ENCODE results near the gene GSX2.

The GSX2 gene

DNA sequence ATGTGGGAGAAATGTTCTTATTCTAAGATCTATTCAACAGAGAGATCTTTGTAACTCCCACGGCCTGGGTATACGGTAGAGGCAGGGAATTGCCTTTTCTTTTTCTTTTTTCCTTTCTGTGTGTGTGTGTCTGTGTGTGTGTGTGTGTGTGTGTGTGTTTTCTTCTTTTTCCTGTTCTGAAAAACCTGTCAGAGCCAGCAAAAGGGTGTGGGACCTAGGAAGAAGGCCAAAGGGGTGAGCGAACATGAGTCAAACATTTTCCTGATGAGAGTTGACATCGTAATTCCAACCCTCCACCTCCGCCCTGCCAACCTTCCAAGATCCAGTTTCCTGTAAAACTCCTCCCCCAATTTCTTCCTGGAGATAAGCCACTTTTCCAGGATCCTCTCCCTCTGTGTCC, 32.8 kb upstream of the GSX2 start:
- POLR2A ChIA-PET, result interaction anchor here (0.6 kb wide), 1 partner anchor 543 kb away, joined by 3 read pairs; no protein-coding TSS in a partner anchor
- no peak for TF ChIP-seq FOXK2 (IDR thresholded peaks at IDR 0.05)
- no peak for TF ChIP-seq CTBP1 (IDR thresholded peaks at IDR 0.05; ENCODE audit: borderline replicate concordance)
- TF ChIP-seq SP1 (IDR thresholded peaks at IDR 0.05), result no peak
- no peak for TF ChIP-seq ELF4 (IDR thresholded peaks at IDR 0.05)
- no peak for TF ChIP-seq L3MBTL2 (conservative IDR thresholded peaks at IDR 0.05)
- no peak for TF ChIP-seq FOXM1 (IDR thresholded peaks at IDR 0.05; ENCODE audit: borderline replicate concordance)
- TF ChIP-seq NFRKB (IDR thresholded peaks at IDR 0.05), result no peak
- no peak for TF ChIP-seq BHLHE40 (IDR thresholded peaks at IDR 0.05; ENCODE audit: borderline replicate concordance)
- no peak for TF ChIP-seq FOXA1 (IDR thresholded peaks at IDR 0.05)
- no peak for TF ChIP-seq ZNF384 (IDR thresholded peaks at IDR 0.05)
- no peak for TF ChIP-seq ARNT (IDR thresholded peaks at IDR 0.05)
- no peak for TF ChIP-seq HDGF (IDR thresholded peaks at IDR 0.05; ENCODE audit: borderline replicate concordance)
- no peak for TF ChIP-seq TARDBP (IDR thresholded peaks at IDR 0.05)
- TF ChIP-seq LEF1 (IDR thresholded peaks at IDR 0.05; ENCODE audit: borderline replicate concordance), result no peak
- TF ChIP-seq, protein P1, sequence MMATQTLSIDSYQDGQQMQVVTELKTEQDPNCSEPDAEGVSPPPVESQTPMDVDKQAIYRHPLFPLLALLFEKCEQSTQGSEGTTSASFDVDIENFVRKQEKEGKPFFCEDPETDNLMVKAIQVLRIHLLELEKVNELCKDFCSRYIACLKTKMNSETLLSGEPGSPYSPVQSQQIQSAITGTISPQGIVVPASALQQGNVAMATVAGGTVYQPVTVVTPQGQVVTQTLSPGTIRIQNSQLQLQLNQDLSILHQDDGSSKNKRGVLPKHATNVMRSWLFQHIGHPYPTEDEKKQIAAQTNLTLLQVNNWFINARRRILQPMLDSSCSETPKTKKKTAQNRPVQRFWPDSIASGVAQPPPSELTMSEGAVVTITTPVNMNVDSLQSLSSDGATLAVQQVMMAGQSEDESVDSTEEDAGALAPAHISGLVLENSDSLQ (IDR thresholded peaks at IDR 0.05), result no peak
- TF ChIP-seq SUZ12 (IDR thresholded peaks at IDR 0.05), result no peak
- CTCF ChIA-PET, result interaction anchor here (1.0 kb wide), 1 partner anchor 31 kb away, joined by 3 read pairs; no protein-coding TSS in a partner anchor
- no peak for DNase-seq (ENCODE audit: extremely low spot score)

- ChIA-PET CTCF (no interaction called here), POLR2A (no interaction called here)
- DNase-seq (ENCODE audit: extremely low spot score), result no peak
- no peak for TF ChIP-seq BHLHE40 (IDR thresholded peaks at IDR 0.05; ENCODE audit: borderline replicate concordance)
- TF ChIP-seq LEF1 (IDR thresholded peaks at IDR 0.05; ENCODE audit: borderline replicate concordance), result no peak
- no peak for TF ChIP-seq CTBP1 (IDR thresholded peaks at IDR 0.05; ENCODE audit: borderline replicate concordance)
- no peak for TF ChIP-seq FOXM1 (IDR thresholded peaks at IDR 0.05; ENCODE audit: borderline replicate concordance)
- no peak for TF ChIP-seq L3MBTL2 (conservative IDR thresholded peaks at IDR 0.05)
- no peak for TF ChIP-seq ZNF384 (IDR thresholded peaks at IDR 0.05)
- TF ChIP-seq ARNT (IDR thresholded peaks at IDR 0.05), result no peak
- TF ChIP-seq ELF4 (IDR thresholded peaks at IDR 0.05), result no peak
- TF ChIP-seq HDGF (IDR thresholded peaks at IDR 0.05; ENCODE audit: borderline replicate concordance), result no peak
- no peak for TF ChIP-seq SP1 (IDR thresholded peaks at IDR 0.05)
- TF ChIP-seq FOXA1 (IDR thresholded peaks at IDR 0.05), result no peak
- no peak for TF ChIP-seq FOXK2 (IDR thresholded peaks at IDR 0.05)
- TF ChIP-seq SUZ12 (IDR thresholded peaks at IDR 0.05), result no peak
- TF ChIP-seq TARDBP (IDR thresholded peaks at IDR 0.05), result no peak
- no peak for TF ChIP-seq NFRKB (IDR thresholded peaks at IDR 0.05)
- TF ChIP-seq, protein P1 (IDR thresholded peaks at IDR 0.05), result no peak
Observed at GRCh38 chr4:54073271-54073880, 26.6 kb upstream of the GSX2 start.

DNA sequence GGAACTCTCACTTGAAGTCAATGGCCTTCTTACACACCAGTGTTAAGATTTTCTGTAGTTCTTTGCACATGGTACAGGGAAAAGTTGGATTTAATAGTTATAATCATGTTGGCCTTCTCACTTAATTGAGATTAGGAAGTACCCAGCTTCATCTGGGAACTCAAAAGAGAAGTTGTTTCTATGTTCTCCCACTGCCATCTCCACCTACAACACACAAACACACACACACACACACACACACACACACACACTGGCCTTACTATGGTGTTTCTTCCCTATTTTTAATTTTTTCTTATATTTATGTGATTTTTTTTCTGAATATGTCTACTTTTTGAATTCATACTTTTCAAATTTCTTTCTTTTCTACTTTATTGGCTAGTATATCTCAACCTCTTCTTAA, 25.6 kb upstream of the GSX2 start:
- ChIA-PET CTCF (no interaction called here), POLR2A (no interaction called here)
- TF ChIP-seq LEF1 (IDR thresholded peaks at IDR 0.05; ENCODE audit: borderline replicate concordance) (no peak), L3MBTL2 (conservative IDR thresholded peaks at IDR 0.05) (no peak), ARNT (IDR thresholded peaks at IDR 0.05) (no peak), ZNF384 (IDR thresholded peaks at IDR 0.05) (no peak), HDGF (IDR thresholded peaks at IDR 0.05; ENCODE audit: borderline replicate concordance) (no peak), FOXA1 (IDR thresholded peaks at IDR 0.05) (no peak), ELF4 (IDR thresholded peaks at IDR 0.05) (no peak), NFRKB (IDR thresholded peaks at IDR 0.05) (no peak), TARDBP (IDR thresholded peaks at IDR 0.05) (no peak), FOXK2 (IDR thresholded peaks at IDR 0.05) (no peak), SP1 (IDR thresholded peaks at IDR 0.05) (no peak), BHLHE40 (IDR thresholded peaks at IDR 0.05; ENCODE audit: borderline replicate concordance) (no peak), CTBP1 (IDR thresholded peaks at IDR 0.05; ENCODE audit: borderline replicate concordance) (no peak), FOXM1 (IDR thresholded peaks at IDR 0.05; ENCODE audit: borderline replicate concordance) (no peak), SUZ12 (IDR thresholded peaks at IDR 0.05) (no peak)
- TF ChIP-seq, protein P1 (IDR thresholded peaks at IDR 0.05), result no peak
- no peak for DNase-seq (ENCODE audit: extremely low spot score)

- ChIA-PET POLR2A (no interaction called here), CTCF (interaction anchor here (0.7 kb wide), 1 partner anchor 362 kb away, joined by 3 read pairs; no protein-coding TSS in a partner anchor)
- DNase-seq (ENCODE audit: extremely low spot score), result no peak
- TF ChIP-seq ELF4 (IDR thresholded peaks at IDR 0.05) (no peak), ARNT (IDR thresholded peaks at IDR 0.05) (no peak), SP1 (IDR thresholded peaks at IDR 0.05) (no peak), FOXA1 (IDR thresholded peaks at IDR 0.05) (no peak), L3MBTL2 (conservative IDR thresholded peaks at IDR 0.05) (no peak), LEF1 (IDR thresholded peaks at IDR 0.05; ENCODE audit: borderline replicate concordance) (no peak), HDGF (IDR thresholded peaks at IDR 0.05; ENCODE audit: borderline replicate concordance) (no peak), FOXM1 (IDR thresholded peaks at IDR 0.05; ENCODE audit: borderline replicate concordance) (no peak), TARDBP (IDR thresholded peaks at IDR 0.05) (no peak), BHLHE40 (IDR thresholded peaks at IDR 0.05; ENCODE audit: borderline replicate concordance) (no peak), NFRKB (IDR thresholded peaks at IDR 0.05) (no peak), SUZ12 (IDR thresholded peaks at IDR 0.05) (no peak), CTBP1 (IDR thresholded peaks at IDR 0.05; ENCODE audit: borderline replicate concordance) (no peak), FOXK2 (IDR thresholded peaks at IDR 0.05) (no peak)
- TF ChIP-seq, protein P1 (IDR thresholded peaks at IDR 0.05), result no peak
Observed at GRCh38 chr4:54076673-54077072, 23.3 kb upstream of the GSX2 start.

GRCh38 chr4:54077812-54078211, 22.2 kb upstream of the GSX2 start:
- CTCF ChIA-PET, result no interaction called here
- POLR2A ChIA-PET, result no interaction called here
- TF ChIP-seq BHLHE40 (IDR thresholded peaks at IDR 0.05; ENCODE audit: borderline replicate concordance) (no peak), ELF4 (IDR thresholded peaks at IDR 0.05) (no peak), SP1 (IDR thresholded peaks at IDR 0.05) (no peak), SUZ12 (IDR thresholded peaks at IDR 0.05) (no peak), CTBP1 (IDR thresholded peaks at IDR 0.05; ENCODE audit: borderline replicate concordance) (no peak), TARDBP (IDR thresholded peaks at IDR 0.05) (no peak), FOXM1 (IDR thresholded peaks at IDR 0.05; ENCODE audit: borderline replicate concordance) (no peak), L3MBTL2 (conservative IDR thresholded peaks at IDR 0.05) (no peak), ZNF384 (IDR thresholded peaks at IDR 0.05) (no peak), ARNT (IDR thresholded peaks at IDR 0.05) (no peak), NFRKB (IDR thresholded peaks at IDR 0.05) (no peak), FOXK2 (IDR thresholded peaks at IDR 0.05) (no peak), HDGF (IDR thresholded peaks at IDR 0.05; ENCODE audit: borderline replicate concordance) (no peak), LEF1 (IDR thresholded peaks at IDR 0.05; ENCODE audit: borderline replicate concordance) (no peak), FOXA1 (IDR thresholded peaks at IDR 0.05) (no peak)
- TF ChIP-seq, protein P1 (IDR thresholded peaks at IDR 0.05), result no peak
- no peak for DNase-seq (ENCODE audit: extremely low spot score)

All from HEK293T (cell line).